Lung microvascular endothelial cell (primary cell): ENCODE results near the gene C16orf87. TPM values are rescaled to one million over a fixed set of nuclear protein-coding genes. Genes with fewer than 3 reads are reported as not detected.

Experiments
- DNase-seq, 2 donors: peaks; one replicate each; pipeline versions ENCODE4 v3.0.0 to v3.0.0-alpha.2; 2010; ENCODE audit warnings: low read depth in 2 of 2
- total RNA-seq: library from RNA; depleted of rRNA; stranded (reverse); fragments of >200 nt; gene quantifications from 2 replicates; pipeline ENCODE4 v1.2.1, GENCODE V29; 2014

C16orf87 gene
- total RNA-seq, 1 donor from 2014 or later = 8.9 TPM

DNA sequence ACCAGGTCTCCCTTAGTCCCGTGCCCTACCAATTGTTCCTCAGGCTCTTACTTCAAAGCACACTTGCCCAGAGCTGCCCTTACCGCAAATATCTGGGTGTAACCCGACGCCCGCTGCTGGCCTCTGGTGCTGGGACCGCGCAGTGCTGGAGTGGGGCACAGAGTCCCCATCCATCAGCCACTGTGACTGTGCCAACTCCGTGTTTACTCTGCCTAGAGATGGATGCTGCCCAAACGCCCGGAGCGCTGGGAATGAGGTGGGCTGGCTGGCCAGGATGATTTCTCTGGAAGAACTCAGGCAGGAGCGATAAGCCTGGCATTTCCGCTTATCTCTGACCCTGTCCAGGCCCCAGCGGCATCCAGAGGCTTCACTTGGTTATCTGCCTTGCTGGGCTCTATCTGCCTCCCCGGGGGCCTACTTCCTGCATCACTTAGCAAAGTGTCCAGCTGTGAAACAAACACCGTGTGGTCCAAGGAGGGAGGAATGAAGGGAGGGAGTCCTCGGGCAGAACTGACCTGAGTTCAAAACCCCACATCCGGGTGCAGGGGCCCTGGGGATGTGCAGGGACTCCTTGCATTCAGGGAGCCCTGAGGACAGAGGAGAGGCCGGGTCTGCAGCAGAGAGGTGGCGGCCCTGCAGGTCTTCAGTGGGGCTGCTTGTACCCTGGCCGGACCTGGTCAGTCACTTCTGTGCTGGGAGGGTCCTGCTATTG, 73.5 kb downstream of the C16orf87 start:
- peak in 1 of 2 donors; percentile 58 for DNase-seq

DNA sequence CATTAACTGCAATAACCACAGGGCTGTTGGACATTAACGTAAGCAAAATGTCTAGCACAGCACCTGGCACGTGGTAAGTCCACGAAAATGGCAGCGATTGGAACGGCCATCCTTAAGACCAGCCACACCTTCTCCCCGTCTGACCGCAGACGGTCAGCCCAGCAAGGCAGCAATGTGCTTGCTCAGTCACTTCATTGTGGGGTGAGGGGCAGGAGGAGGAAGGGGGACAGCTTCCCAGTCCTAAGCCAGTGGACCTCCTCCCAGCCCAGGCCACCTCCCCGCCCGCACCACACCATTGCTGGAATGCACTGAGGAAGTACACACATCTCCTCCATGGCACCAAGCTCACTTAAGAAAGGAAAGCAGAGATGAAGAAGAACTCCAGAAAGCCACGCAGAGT, 74.2 kb downstream of the C16orf87 start:
- DNase-seq = no peak

DNA sequence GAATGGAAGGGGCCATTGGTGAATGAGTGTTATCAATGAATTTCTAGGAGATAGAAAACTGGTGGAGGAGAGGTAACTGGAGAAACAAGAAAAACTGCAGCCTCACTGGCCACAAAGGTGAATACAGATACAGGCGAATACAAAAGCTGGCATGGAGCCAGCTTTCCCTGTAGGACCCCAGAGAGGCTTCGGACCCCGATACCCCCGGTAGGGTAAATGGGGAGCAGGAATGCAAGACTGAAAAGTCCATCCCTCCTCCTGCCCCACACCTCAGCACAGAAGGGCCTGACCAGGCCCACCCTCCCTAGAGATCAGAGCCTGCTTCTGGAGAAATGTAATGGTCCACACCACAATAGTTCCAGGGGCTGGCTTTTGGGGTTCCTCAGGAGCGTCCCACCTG, 78.0 kb downstream of the C16orf87 start:
- DNase-seq = no peak

DNA sequence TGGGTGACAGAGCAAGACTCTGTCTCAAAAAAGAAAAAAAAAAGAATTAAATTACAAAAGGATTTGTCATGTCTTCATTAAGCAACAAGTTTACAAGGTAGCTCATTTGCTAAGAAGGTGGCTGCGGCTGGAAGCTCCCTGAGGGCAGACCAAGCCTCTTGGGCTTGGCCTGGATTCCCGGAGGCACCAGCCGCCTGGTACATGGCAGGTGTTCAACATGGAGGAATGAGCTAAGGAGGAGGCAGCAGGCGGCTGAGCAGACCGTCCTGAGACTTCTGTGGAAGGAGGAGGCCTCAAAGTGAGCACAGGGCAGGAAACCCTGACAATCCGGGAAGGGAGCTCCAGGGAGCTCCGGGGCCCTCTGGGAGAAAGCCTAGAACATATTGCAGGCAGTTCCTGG, 79.6 kb downstream of the C16orf87 start:
- no peak for DNase-seq

DNA sequence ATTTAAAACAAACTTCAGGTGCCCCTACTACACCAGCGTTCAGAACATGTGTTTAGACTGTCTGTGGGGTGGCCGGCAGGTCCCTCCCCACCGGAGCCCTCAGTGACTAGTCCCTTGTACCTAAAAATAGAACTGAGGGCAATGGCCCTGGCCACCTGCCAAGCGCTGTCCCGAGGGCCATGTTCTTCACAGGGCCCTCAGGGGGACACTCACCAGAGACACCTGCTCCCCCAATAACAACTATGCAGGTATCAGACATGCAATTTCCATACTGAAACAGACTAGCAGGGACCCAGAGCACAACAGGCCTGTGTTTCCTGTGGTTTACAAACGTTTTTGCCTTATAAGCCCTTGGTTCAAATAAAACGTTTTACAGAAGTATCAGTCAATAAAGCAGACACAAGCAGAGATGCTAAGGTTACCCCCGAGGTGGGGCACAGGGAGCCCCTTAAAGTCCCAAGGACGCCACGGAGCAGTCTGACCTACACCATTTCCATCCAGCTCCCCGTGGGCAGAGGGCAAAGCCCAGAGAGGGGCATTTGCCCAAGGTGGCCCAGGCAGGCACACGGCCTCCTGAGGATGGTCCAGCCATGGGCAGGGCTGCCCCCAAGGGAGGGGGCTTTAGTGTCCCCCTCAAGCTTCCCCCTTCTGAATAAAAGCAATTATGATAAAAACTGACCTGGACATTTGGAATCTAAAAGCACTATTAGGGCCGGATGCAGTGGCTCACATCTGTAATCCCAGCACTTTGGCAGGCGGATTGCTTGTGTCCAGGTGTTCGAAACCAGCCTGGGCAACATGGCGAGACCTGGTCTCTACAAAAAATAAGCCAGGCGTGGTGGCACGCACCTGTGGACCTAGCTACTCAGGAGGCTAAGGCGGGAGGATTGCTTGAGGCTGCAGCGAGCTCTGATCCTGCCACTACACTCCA, 81.9 kb downstream of the C16orf87 start:
- no peak for DNase-seq

DNA sequence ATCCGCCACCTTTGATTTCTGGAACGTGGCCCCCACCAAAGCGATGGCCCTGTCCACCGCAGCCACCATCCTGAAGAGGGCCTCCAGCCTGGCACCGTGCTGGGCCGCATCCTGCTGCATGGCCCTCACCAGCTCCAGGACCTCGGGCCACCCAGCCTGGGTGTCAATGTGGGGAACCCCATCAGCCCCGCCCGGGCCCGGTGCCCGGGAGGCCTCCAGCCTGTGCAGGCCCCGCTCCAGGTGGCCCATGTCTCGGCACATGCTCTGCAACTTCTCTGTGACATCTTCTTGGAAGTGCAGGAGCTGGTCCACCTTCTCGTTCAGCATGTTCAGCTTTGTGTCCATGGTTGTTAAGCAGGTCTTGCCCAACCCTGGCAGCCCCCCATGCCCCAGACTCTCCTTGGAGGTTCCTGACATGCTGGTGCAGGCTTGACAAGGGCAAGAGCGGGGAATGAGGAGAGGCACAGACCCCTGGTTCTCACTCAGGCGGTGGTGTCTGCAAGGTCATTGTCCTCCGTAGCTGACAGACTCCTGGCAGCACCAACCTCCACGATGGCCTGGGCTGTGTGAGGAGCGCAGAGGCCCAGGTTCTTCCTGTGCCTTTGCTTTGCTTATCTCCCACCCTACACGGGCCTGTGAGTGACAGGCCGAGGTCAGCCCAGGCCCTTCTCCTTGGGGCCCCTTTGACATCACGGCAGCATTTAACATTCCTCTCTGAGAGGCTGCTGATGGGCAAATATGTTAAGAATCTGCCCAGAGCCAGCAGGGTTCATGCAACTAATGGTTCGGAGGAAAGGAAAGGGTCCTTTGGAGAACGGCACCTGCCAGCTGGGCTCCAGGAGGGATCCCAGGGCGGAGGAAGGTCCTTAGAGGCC, 83.0 kb downstream of the C16orf87 start, which contains the start of gene MYLK3:
TSS of gene MYLK3 (minus strand) at position 568 of the 875 bp plus-strand sequence. CDS start at position 417, 151 bp downstream.
- DNase-seq = no peak

DNA sequence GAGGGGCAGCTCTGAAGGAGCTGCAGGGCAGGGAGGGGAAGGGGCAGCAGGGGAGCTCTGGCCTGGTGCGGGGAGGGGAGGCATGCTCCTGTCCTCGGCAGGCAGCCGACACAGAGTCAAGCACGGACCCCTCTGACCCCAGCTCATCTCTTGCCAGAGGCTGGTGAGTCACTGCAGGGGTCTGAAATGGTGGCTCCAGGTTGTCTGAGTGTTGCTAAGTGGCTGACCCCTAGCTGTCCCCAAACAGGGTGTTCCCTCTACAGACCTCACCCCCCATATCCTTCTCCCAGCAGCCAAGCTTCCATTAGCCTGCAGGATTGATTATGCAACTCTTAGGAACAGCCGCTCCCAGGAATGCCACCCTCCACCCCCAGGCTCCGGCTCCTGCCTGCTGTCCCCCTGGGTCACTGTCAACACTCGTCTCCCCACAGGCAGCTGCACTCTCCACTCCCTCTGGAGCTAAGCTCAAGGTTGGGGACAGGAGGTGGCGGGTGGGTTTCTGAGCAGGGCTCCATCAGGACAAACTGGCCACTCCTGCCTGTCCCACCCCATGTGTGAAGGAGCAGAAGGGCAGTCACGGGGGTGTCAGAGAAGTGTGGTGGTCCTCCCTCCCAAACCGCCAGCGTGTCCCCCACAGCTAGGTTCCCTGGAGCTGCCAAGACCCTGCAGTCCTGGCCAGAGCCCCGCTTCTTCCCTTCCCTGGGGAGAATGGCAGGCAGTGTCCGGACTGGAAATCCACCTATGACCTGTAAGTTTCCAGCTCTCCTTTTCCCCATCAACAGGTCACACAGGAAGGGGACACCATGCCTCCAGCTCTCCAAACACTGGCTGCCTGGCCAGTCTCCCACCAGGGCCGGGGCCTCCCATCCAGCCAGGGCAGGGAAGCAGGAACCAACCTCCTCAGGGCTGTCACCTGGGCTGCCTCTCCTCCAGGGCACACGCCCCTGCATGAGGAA, 83.9 kb downstream of the C16orf87 start:
- DNase-seq = no peak

Other genes starting within 250 kb of the C16orf87 start
- 3.0 and 10.7 TPM in 2 replicates for gene SHCBP1, start 209.8 kb downstream of the C16orf87 start, total RNA-seq
- gene VPS35, start 142.0 kb downstream of the C16orf87 start, total RNA-seq = 64.7 and 66.3 TPM in 2 replicates
- 2.4 and 5.4 TPM in 2 replicates for gene ORC6, start 141.5 kb downstream of the C16orf87 start, total RNA-seq
- gene MYLK3, start 82.8 kb downstream of the C16orf87 start, total RNA-seq = under 0.01 and 0.22 TPM in 2 replicates
- gene GPT2, start 53.2 kb upstream of the C16orf87 start, total RNA-seq = 4.8 and 6.0 TPM in 2 replicates
- 49.7 and 58.9 TPM in 2 replicates for gene DNAJA2, start 142.5 kb upstream of the C16orf87 start, total RNA-seq